Ureter (tissue), 1 donor: ENCODE measurements around the gene FAM170A. TPM values are rescaled to one million over a fixed set of nuclear protein-coding genes. Genes with fewer than 3 reads are reported as not detected.

Source experiments
- DNase-seq: peaks from one replicate; pipeline ENCODE4 v3.0.0-alpha.2; 2020; ENCODE audit warnings: low spot score
- total RNA-seq: library from RNA; stranded (reverse); gene quantifications from one replicate; pipeline ENCODE4 v1.2.4, GENCODE V29; 2023
- donor health status: DM: yes; HTN: yes; CAD: no.

The FAM170A gene
- not detected for total RNA-seq

GRCh38 chr5:119629339-119629738 lies at the start of gene FAM170A:
Gene FAM170A, plus strand, starts transcription at chr5:119629558. Its CDS starts 211 bp downstream, at chr5:119629769.
- DNase-seq, result no peak

GRCh38 chr5:119582987-119583386 lies 46.4 kb upstream of the FAM170A start:
- DNase-seq, result no peak

GRCh38 chr5:119583684-119584083 lies 45.7 kb upstream of the FAM170A start:
- no peak for DNase-seq

GRCh38 chr5:119596046-119596445 lies 33.3 kb upstream of the FAM170A start:
- DNase-seq, result no peak

GRCh38 chr5:119597728-119598298 lies 31.5 kb upstream of the FAM170A start:
- no peak for DNase-seq

GRCh38 chr5:119613937-119614336 lies 15.4 kb upstream of the FAM170A start:
- DNase-seq, result no peak

GRCh38 chr5:119614838-119615237 lies 14.5 kb upstream of the FAM170A start:
- DNase-seq, result no peak

- DNase-seq, result no peak
Measured at GRCh38 chr5:119626086-119626485, 3.3 kb upstream of the FAM170A start.

GRCh38 chr5:119630752-119631440 lies 1.5 kb downstream of the FAM170A start:
- no peak for DNase-seq

GRCh38 chr5:119631660-119632059 lies 2.3 kb downstream of the FAM170A start:
- DNase-seq, result no peak

GRCh38 chr5:119651486-119651885 lies 22.1 kb downstream of the FAM170A start:
- DNase-seq, result no peak

GRCh38 chr5:119655061-119655460 lies 25.7 kb downstream of the FAM170A start:
- DNase-seq, result no peak

- no peak for DNase-seq
Measured at GRCh38 chr5:119656023-119656422, 26.7 kb downstream of the FAM170A start.

- DNase-seq, result no peak
Measured at GRCh38 chr5:119666542-119666941, 37.2 kb downstream of the FAM170A start.

GRCh38 chr5:119678351-119679028 lies 49.1 kb downstream of the FAM170A start:
- no peak for DNase-seq

- DNase-seq, result no peak
Measured at GRCh38 chr5:119680080-119680479, 50.7 kb downstream of the FAM170A start.

- no peak for DNase-seq
Measured at GRCh38 chr5:119681734-119682133, 52.4 kb downstream of the FAM170A start.

- DNase-seq, result no peak
Measured at GRCh38 chr5:119682372-119682771, 53.0 kb downstream of the FAM170A start.

Other genes starting within 250 kb of the FAM170A start
- gene HSD17B4, start 177.1 kb upstream of the FAM170A start, total RNA-seq, result 438 TPM